NCI-H446 (cell line): ENCODE measurements around the gene STARD6.
"Not testable (repeated sequence)": the region's sequence is repeated elsewhere in the genome, so short reads cannot be mapped to it uniquely, and the experiment has no call there.

Source experiments
- DNase-seq, 2 experiments: peaks; one replicate each; lab custom pipeline; 2025; lab: John Stamatoyannopoulos, UW

STARD6 gene, protein sequence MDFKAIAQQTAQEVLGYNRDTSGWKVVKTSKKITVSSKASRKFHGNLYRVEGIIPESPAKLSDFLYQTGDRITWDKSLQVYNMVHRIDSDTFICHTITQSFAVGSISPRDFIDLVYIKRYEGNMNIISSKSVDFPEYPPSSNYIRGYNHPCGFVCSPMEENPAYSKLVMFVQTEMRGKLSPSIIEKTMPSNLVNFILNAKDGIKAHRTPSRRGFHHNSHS

DNA sequence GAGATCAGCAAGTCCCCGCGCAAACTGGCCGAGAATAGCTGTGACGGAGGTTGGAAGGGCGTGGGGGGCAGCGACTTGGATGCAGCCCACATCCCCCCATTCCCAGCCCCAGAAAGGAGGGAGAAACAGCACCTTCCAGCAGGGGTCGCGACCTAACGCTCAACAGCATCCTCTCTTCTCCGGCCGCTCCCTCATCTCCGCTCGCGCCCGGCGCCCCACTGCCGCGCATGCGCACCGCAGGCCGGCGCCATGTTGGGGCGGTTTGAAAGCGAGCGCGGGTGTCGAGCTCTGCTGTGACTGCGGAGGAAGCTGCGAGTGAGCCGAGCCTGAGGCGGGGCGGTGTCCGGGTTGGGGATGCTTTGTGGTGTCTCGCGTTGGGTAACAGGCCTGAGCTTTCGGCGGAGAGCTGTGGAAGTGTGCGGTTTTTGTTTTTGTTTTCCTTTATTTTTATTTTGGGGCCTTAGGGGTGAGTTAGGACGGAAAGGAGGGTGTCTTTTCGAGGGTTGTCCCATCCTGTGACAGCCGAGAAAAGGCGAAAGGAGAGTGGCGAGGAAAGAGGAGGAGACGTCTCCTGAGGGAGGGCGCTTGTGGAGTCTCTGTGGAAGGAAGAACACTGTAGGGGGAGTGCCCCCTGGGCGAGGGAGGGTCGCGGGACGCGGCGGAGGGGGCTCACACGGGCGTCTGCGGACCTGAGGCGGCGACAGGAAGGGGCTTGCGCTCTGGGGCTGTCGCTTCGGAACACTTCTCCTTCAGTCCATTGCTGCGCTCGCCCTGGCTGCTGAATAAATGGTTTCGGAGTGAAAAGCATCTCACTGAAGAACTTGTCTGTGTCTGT is at the start of gene STARD6, which contains the start of gene C18orf54:
TSS of gene STARD6 (minus strand) at position 199 of the 835 bp plus-strand sequence. CDS start 3,285 bp downstream, outside the sequence.
TSS of gene C18orf54 (plus strand) at position 247 of the 835 bp plus-strand sequence. CDS start 2,667 bp downstream, outside the sequence.
- peak; percentile 60 to 90 for DNase-seq

DNA sequence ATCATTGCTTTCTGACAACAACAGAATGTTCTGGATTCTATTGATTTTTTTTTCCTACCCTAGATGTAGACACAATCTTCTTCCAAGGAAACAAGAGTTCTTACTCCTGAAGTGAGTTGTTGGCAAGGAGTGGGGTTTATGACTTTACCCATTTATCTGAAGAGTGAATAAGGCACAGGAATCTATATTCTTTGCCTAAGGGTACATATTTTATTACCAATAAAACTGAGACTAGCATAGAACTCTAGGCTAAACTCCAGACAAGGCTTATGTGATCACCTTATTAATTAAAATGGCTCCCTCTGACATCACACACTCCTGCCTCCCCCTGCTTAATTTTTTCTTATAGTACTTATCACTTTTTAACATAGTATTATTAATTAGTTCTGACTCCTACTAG is 47.6 kb upstream of the STARD6 start:
- DNase-seq: no peak

DNA sequence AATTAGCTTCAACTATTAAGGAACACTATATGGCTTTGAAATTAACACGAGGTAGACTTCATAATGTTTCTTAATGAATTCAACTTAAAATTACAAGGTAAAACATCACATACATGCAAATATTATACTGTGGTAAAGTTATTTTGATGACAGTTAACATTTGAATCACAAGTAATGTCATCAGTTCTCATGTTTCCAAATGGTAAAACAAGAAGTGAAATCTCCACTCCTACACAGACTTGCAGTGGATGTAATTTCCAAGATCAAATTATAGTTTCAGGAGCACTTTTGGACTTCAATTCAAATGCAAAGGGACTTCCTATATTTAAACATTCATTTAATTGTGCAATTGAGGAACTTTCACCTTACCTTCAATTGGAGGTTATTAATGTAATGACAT is 39.1 kb upstream of the STARD6 start:
- no peak for DNase-seq

DNA sequence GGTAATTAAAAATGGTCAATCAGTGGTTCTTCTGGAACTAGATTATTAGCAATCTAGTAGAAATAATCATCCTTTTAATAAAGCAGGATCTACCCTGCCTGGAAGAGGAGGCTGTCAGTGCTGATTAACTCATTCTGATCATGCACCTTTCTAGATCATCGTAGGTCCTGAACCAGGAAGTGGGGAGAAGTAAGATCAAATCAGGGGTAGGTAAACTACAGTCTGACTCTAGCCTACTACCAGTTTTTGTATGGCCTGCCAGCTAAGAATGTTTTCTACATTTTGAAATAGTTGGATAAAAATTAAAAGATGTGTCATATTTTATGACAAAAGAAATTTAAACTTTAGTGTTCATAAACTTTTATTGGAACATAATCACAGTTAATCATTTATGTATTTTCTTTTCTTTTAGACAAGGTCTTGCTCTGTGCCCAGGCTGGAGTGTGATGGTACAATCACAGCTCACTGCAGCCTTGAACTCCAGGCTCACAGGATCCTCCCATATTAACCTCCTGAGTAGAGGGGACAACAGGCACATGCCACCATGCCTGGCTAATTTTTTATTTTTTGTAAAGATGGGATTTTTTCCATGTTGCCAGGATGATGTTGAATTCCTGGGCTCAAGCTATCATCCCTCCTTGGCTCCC is 36.1 kb upstream of the STARD6 start:
- DNase-seq: no peak

DNA sequence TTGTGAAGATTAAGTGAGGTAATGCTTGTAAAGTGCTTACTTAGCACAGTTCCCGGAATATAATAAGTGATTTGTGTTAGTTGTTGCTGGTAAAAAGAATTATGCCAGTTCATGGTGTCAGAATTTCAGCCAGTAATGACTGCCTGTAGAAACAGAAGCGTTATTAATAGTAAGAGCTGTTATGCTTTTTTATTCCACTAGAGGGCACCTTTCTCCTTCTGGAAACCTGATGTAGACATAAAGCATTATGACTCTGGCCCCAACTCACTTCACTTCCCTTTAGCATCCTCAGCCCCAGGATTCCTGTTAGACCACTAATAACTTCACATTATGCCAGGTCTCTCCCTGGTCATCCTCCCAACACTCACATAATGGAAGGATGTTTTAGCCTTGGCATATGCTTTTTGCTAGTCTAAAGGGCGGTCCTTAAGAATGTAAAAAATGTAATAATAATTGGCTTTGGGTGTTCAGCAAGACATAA is 34.9 kb upstream of the STARD6 start:
- DNase-seq: peak; percentile 31 to 77

DNA sequence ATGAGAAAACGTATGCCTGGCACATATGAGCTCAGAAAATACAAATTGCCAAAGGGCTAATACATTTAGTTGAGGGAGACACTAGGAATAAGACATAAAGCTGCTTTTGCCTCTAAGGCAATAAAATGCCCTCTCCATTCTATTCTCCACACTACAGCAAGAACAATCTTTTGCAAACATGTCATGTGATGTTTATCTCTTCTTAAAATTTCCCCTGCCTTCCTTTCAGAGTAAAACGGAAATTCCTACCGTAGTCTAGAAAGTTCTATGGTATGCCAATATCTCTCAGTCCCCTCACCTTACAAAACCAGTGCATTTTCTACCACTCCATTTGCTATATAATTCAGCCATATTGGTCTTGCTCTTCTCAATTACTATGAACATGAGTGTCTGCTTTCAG is 33.2 kb upstream of the STARD6 start:
- no peak for DNase-seq

DNA sequence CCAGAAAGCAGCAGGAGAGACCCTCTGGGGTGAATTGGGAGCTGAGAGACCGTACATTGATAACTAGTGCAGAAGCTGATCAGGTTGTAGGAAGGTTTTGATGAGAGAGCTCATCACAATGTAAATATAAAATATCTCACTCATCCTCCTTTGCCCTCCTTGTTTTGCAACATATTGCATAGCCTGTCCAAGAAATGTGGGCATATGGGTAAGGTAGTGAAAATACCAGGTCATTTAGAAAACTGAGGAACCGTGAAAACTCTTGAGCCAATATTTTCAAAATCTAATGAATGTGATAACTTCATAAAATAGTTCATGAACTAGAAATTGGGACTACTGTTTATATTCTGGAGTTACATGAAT is 31.5 kb upstream of the STARD6 start:
- no peak for DNase-seq

DNA sequence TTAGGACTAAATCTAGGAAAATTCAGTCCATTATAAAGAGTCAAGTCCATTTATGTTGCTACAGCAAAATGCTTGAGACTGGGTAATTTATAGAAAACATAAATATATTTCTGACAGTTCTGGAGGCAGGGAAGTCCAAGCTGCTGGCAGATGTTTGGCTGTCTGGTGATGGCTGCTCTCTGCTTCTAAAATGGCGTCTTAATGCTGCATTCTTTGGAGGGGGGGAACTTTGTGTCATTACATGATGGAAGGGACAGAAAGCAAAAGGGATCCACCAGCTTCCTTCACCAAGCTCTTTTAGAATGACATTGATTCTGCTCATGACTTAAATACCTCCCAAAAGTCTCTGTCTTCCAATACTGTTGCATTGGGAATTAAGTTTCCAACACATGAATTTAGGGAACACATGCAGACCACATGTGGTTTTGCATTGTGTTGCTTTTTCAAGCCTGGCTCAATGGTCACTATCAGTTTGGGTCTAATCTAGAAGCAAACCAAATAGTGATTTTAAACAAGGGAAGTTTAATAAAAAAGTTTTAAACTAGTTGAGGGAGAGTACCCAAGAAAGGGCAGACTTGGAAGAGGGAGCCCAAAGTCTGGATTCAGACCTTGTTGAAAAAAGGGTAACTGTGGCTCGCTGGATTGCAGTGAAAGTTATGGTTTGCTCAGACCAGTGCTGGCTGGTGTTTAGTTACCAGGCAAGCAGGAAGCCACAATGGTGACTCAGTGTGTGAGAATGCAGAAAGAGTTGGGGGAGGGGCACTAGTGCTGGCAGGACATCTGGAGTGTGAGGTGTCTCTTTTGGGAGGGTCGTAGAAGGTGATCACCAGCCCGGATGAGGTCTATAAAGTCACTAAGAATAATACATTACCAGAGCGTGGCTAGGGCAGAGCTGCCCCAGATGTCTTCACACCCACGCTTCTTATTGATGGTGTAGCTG is 30.8 kb upstream of the STARD6 start:
- peak in 1 of 2 experiments; percentile 35 for DNase-seq

DNA sequence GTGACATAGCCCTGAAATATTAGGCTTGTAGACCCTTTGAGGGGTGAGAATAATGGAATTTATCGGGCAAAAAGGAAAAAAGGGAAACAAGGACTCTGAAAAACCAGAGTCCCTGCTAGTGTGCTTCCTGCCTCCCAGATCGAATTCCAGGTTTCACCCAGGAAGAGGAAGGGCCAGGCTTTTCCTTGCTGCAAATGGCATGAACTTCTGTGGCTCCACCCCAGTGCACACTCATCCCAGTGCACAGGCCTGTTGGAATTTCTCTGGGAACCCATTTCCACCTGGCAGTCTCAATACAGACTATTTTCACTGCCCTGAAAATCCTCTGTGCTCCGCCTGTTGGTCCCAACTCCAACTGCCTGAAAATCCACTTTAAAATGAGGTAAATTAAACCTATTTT is 30.0 kb upstream of the STARD6 start:
- DNase-seq: no peak

DNA sequence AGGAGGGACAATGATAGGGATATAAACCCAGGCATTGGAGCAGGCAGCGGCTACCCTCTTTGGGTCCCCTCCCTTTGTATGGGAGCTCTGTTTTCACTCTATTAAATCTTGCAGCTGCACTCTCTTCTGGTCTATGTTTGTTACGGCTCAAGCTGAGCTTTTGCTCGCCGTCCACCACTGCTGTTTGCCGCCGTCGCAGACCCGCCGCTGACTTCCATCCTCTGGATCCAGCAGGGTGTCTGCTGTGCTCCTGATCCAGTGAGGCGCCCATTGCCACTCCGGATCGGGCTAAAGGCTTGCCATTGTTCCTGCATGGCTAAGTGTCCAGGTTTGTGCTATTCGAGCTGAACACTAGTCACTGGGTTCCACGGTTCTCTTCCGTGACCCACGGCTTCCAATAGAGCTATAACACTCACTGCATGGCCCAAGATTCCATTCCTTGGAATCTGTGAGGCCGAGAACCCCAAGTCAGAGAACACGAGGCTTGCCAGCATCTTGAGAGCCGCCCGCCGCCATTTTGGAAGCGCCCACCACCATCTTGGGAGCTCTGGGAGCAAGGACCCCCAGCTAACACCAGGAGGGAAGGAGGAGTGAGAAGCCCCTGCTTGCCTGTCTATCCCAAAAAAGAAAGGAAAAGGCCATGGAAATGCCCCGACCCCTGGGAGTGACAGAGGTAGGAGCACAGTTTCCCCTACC is 29.3 kb upstream of the STARD6 start:
- DNase-seq: not testable (repeated sequence)

DNA sequence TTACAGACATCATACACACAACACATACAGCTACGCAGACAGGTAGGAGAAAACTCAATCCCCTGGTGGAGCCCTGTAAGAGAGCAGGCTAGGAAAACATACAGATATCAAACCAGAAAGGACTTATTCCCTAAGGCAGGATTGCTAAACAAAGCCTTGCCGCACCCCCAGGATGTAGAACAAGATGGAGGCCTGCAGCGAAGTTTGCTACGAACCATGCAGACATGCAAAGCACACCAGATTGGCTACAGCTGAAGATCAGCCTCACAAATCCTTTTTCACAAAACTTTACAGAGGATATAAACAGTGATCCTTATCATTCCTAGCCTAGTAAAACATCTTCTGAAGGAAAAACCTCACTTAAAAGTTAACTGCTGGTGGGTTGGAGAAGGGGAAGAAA is 28.4 kb upstream of the STARD6 start:
- no peak for DNase-seq

DNA sequence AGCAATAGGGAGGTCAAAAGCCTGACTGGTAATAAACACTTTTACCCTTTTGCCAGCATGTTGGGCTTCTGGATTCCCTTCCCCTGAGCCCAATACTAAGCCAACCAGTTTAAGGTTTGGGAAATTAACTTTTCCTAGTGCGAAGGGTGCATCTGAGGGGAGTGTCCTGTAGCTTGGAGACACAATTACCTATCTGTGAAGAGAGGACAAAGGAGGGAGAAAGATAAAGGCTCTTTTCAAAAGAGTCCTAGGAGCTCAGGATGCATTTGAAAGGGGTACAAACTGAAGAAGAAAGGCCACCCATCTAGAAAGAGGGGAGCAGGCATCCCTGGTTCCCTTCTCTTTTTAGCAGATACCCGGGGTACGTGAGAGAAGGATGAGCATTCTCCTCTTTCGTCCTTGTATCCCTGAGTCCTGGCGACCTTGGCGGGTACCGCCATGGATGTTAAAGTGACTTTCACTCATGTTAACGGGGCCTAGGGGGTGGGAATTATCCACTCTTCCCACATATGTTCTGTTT is 25.1 kb upstream of the STARD6 start:
- DNase-seq: no peak

DNA sequence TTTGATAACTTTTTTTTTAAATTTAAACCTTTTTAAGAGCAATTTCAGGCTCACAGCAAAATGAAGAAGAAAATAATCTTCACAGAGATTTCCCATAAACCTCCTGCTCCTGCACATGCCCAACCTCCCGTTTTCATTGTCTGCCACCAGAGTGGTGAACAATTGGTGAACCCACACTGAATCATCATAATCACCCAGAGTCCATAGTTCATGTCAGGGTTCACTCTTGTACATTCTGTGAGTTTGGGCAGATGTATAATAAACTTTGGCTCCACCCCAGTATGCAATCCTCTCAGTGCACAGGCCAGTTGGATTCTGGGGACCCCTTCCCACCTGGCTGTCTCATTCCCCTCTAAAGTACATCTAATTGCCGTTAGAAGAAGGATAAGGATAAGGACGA is 24.4 kb upstream of the STARD6 start:
- DNase-seq: no peak

DNA sequence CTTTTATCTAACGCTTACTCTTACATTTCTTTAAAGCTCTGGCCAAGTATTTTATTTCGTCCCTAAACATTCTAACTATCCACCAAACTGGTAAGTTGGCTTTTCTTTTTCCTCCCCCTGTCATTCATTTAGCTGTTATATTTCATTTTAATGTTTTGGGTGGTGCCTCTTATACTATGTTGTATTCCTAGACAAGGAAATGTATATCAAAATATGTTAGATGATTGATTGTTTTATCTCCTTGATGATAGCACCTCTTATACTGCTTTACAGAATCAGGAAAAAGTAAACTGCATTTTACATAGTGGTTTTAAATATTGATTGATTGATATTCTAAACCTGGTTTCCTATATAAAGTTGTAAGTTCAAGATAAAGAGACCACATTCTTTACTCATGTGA is 24.0 kb upstream of the STARD6 start:
- DNase-seq: no peak

DNA sequence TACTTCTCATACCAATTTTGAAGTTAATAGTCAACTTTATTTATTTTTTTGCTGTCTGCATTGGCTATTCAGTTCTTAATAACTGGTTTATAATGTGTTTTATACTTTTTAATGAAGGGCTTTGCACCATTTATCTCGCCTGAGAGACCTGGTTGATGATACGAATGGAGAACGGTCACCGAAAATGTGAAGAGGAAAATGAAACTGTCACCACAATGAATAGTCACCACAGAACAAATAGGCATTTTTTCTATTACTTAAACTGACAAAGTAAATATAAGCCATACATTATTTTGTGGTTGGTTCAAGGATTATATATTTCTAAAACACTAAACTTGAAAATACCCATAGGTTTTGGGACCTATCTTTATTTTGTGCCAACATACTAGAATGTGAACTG is 20.4 kb upstream of the STARD6 start:
- DNase-seq: no peak

DNA sequence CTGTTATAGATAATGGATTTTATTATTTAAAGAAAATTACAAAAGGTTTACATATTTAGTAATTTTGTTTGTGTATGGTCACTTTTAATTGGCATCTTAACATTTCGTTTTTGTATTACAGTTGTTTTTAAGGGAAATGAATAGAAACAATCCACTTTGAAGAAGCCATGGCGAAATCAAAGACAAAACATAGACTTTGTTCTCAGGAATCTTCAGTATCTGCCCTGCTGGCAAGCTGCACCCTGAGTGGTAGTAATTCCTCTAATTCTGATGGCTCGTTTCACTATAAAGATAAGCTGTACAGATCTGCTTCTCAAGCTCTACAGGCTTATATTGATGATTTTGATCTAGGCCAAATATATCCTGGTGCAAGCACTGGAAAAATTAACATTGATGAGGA is 2.7 kb upstream of the STARD6 start:
- DNase-seq: no peak

DNA sequence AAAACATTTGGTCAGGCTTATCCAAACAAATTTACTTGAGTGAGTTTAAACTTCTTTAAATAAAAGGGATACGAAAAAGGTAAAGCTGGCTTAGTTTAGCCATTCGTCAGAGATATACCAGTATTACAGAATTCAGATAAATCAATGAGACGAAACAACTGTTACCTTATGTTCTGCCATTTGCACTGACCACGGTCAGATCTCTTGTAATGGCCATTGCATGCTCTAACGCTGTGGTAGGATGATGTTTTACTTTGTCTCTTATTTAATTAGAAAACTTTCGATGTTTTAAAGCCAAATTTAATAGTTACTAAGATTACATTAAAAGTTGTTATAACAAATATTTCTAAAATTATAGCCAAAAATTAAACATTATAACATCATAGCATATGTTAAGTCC is 1.6 kb upstream of the STARD6 start:
- no peak for DNase-seq

DNA sequence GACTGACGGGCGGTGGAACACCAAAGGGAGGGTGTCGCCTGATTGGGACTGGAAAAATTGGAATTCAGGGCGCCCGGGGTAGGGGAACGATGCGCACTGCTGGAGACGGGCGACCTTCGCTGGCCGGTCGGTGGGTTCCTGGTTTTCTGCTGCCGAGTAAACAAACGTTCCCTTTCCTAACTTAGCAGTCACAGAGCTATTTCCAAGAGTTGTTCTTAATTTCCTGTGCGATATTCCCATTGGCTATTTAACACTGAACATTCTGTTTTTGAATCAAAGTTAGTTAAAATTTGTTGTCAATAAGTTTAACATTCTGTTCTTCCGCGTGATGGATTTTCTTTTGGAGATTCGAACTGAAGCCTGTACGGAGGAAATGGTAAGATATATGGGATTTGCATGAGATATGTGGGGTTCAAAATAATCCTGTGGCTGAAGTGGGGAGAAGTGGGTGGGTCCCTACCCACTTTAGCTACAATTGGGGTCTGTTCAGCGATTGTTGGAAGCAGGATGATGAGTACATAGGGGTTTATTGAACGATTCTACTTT is 910 bp upstream of the STARD6 start:
- DNase-seq: no peak

DNA sequence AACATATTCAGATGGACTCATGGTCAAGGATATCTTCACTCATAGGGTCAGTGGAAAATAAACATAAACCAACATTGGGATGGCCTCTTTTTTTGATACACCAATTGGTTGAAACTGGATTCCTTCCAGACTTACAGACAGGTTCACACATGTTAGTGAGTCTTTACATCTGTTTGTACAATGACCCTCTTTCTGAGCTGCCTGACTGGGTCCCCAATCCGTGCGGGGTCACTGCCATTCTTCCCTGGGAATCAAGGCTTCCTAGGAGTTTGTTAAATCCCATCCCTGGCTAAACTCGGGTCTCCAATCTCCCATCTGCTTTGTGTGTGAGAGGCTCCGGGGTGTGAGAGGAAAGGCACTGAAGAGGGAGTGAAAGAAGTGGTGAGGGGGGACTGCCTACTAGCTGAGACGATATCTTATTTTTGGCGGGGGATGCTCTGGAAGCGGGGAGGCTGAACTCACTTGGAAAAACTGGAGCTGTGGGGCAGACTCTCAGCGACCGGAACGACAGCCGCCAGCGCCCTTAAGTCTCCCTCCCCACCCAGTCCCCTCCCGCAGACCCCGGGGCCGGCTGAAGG is 487 bp downstream of the STARD6 start:
- peak in 1 of 2 experiments; percentile 46 for DNase-seq

DNA sequence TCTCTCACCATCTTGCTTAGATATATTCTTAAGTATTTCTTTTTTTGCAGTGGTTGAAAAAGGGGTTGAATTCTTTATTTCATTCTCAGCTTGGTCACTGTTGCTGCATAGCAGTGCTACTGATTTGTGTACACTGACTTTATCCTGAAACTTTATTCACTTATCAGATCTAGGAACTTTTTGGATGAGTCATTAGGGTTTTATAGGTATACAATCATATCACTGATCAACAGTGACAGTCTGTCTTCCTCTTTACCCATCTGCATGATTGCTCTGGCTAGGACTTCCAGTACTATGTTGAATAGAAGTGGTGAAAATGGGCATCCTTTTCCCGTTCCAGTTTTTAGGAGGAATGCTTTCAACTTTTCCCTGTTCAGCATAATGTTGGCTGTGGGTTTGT is 6.5 kb downstream of the STARD6 start:
- no peak for DNase-seq
